SU-DHL-6 (cell line): ENCODE data around the gene STX12.
A peak's percentile ranks its signal among the peaks of the same experiment; 100 is the strongest.
"Not testable (repeated sequence)": the region's sequence is repeated elsewhere in the genome, so short reads cannot be mapped to it uniquely, and the experiment has no call there.

Experiments used
- H2AFZ ChIP-seq: fragments of 200-600 bp; sonication (generic); 2 replicates; pipeline ENCODE4 v1.6.1; 2014; ENCODE audit warnings: low read depth, mild to moderate bottlenecking, moderate library complexity, mixed read lengths, antibody characterized with exemption, low read length; ENCODE audit not compliant: severe bottlenecking
- H3F3A ChIP-seq: fragments of 200-600 bp; shearing (Covaris generic); 2 replicates; pipeline ENCODE4 v1.6.0; 2016; ENCODE audit warnings: antibody characterized with exemption, mild to moderate bottlenecking; ENCODE audit not compliant: insufficient read depth
- H3K27ac ChIP-seq: fragments of 200-600 bp; sonication (generic); 2 replicates; pipeline ENCODE4 v1.5.1; 2016; ENCODE audit warnings: low read depth, mild to moderate bottlenecking, low read length, moderate library complexity, mixed read lengths
- H3K27me3 ChIP-seq: fragments of 200-600 bp; sonication (generic), shearing (Covaris generic); 2 replicates; pipeline ENCODE4 v1.6.0; 2014; ENCODE audit warnings: mild to moderate bottlenecking, low read length
- H3K36me3 ChIP-seq: fragments of 200-600 bp; sonication (generic); 2 replicates; pipeline ENCODE4 v1.6.1; 2014; ENCODE audit warnings: mild to moderate bottlenecking, low read length, mixed read lengths
- H3K4me2 ChIP-seq: fragments of 300-600, 200-600 bp; shearing (Covaris generic), sonication (generic); 2 replicates; pipeline ENCODE4 v1.6.0; 2014; ENCODE audit warnings: low read length, low read depth, mild to moderate bottlenecking; ENCODE audit not compliant: poor library complexity, severe bottlenecking
- H3K4me3 ChIP-seq: fragments of 200-600 bp; sonication (generic); 2 replicates; pipeline ENCODE4 v1.5.1; 2014; ENCODE audit warnings: antibody characterized with exemption, low read length, mild to moderate bottlenecking, mixed read lengths; ENCODE audit not compliant: insufficient read depth, poor library complexity, severe bottlenecking
- H3K79me2 ChIP-seq: fragments of 200-600 bp; sonication (generic); 2 replicates; pipeline ENCODE4 v1.6.1; 2014; ENCODE audit warnings: mild to moderate bottlenecking, low read length, moderate library complexity; ENCODE audit not compliant: insufficient read depth
- H3K9ac ChIP-seq: fragments of 200-600 bp; sonication (generic); 2 replicates; pipeline ENCODE4 v1.7.0; 2014; ENCODE audit warnings: mild to moderate bottlenecking, low read length
- H3K9me2 ChIP-seq: fragments of 200-600 bp; sonication (generic); replicated peaks from 2 replicates; pipeline ENCODE4 v1.6.1; 2014; ENCODE audit warnings: low read length; ENCODE audit not compliant: insufficient read depth
- H3K9me3 ChIP-seq: fragments of 200-600 bp; sonication (generic); 2 replicates; pipeline ENCODE4 v1.6.1; 2014; ENCODE audit warnings: low read length, mixed read lengths; ENCODE audit not compliant: insufficient read depth
- H4K20me1 ChIP-seq: fragments of 200-600 bp; sonication (generic); 2 replicates; pipeline ENCODE4 v1.6.1; 2014; ENCODE audit warnings: low read depth, mild to moderate bottlenecking, antibody characterized with exemption, low read length, moderate library complexity, mixed read lengths
- EZH2phosphoT487 ChIP-seq: fragments of 200-600 bp; sonication (generic), shearing (Covaris generic); conservative IDR thresholded peaks from 2 replicates; pipeline ENCODE4 v1.6.1; 2018; ENCODE audit warnings: mild to moderate bottlenecking, antibody characterized with exemption, low read length, moderate library complexity, mixed read lengths
- TF ChIP-seq, protein P1 (sequence below): fragments of 200-600 bp; sonication (generic); IDR thresholded peaks from one replicate; pipeline ENCODE4 v1.5.1; 2017; ENCODE audit warnings: antibody characterized with exemption, mild to moderate bottlenecking, low read length, moderate library complexity; ENCODE audit not compliant: insufficient read depth, poor library complexity, severe bottlenecking

The STX12 gene

GRCh38 chr1:27856561-27857343 is 83.7 kb downstream of the STX12 start:
- no peaks in the 10 kb centered on the region for H4K20me1 ChIP-seq
- no peaks in the 10 kb centered on the region for H3K9me2 ChIP-seq
- no peaks in the 10 kb centered on the region for H3K9me3 ChIP-seq
- no peak overlapping the region for H3K4me3 ChIP-seq
- H3K9ac ChIP-seq: no peak overlapping the region
- H3K36me3 ChIP-seq: peaks cover 1% of the 10 kb centered on the region; the same call in 1 of the 2 replicates
- H3K27me3 ChIP-seq: no peaks in the 10 kb centered on the region
- no peaks in the 10 kb centered on the region for H3F3A ChIP-seq
- no peak overlapping the region for H2AFZ ChIP-seq
- H3K27ac ChIP-seq: no peak overlapping the region
- TF ChIP-seq EZH2phosphoT487: no peak
- TF ChIP-seq, protein P1, sequence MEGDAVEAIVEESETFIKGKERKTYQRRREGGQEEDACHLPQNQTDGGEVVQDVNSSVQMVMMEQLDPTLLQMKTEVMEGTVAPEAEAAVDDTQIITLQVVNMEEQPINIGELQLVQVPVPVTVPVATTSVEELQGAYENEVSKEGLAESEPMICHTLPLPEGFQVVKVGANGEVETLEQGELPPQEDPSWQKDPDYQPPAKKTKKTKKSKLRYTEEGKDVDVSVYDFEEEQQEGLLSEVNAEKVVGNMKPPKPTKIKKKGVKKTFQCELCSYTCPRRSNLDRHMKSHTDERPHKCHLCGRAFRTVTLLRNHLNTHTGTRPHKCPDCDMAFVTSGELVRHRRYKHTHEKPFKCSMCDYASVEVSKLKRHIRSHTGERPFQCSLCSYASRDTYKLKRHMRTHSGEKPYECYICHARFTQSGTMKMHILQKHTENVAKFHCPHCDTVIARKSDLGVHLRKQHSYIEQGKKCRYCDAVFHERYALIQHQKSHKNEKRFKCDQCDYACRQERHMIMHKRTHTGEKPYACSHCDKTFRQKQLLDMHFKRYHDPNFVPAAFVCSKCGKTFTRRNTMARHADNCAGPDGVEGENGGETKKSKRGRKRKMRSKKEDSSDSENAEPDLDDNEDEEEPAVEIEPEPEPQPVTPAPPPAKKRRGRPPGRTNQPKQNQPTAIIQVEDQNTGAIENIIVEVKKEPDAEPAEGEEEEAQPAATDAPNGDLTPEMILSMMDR: no peak
- H3K79me2 ChIP-seq: no peaks in the 10 kb centered on the region
- no peak overlapping the region for H3K4me2 ChIP-seq

DNA sequence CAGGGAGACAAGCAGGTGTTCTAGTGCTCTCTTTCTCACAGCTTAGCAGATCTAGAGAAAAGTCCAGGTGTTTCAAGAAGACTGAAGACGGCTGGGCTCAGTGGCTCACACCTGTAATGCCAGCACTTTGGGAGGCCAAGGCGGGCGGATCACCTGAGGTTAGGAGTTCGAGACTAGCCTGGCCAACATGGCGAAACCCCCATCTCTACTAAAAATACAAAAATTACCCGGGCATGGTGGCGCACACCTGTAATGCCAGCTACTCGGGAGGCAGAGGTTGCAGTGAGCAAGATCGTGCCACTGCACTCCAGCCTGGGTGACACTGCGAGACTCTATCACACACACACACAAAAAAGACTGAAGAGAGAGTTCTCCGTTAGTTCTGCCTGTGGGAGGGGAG is 84.5 kb downstream of the STX12 start:
- H3F3A ChIP-seq, H3K79me2 ChIP-seq, H2AFZ ChIP-seq, H3K4me3 ChIP-seq, H3K27me3 ChIP-seq, H3K27ac ChIP-seq, H4K20me1 ChIP-seq, H3K36me3 ChIP-seq, H3K9ac ChIP-seq, H3K9me2 ChIP-seq, H3K9me3 ChIP-seq, H3K4me2 ChIP-seq: not testable (repeated sequence)

GRCh38 chr1:27858072-27858948 is 85.3 kb downstream of the STX12 start:
- H2AFZ ChIP-seq: peak overlapping the region; percentile 38
- no peaks in the 10 kb centered on the region for H3F3A ChIP-seq
- no peaks in the 10 kb centered on the region for H3K79me2 ChIP-seq
- no peak overlapping the region for H3K27ac ChIP-seq
- H3K9ac ChIP-seq: no peak overlapping the region; the same call in 1 of the 2 replicates
- TF ChIP-seq, protein P1: peak; percentile 94
- no peak for TF ChIP-seq EZH2phosphoT487
- H3K4me3 ChIP-seq: no peak overlapping the region
- H3K9me2 ChIP-seq: no peaks in the 10 kb centered on the region
- H3K9me3 ChIP-seq: no peaks in the 10 kb centered on the region
- no peaks in the 10 kb centered on the region for H4K20me1 ChIP-seq
- peak overlapping the region; percentile 10 for H3K4me2 ChIP-seq
- no peaks in the 10 kb centered on the region for H3K27me3 ChIP-seq
- no peaks in the 10 kb centered on the region for H3K36me3 ChIP-seq
